Measurements from ENCODE around the gene LAIR2.

GRCh38 chr19:54455786-54456422 lies 46.7 kb upstream of the LAIR2 start:
- TF ChIP-seq POLR2AphosphoS5 (IDR thresholded peaks at IDR 0.05; ENCODE audit: low read depth, low read length) = no peak
- no peak for TF ChIP-seq REST (IDR thresholded peaks at IDR 0.05; ENCODE audit: insufficient read depth in 1 of 2, low read depth in 2 of 2, low read length in 2 of 2)

Data from PFSK-1 (cell line).